ENCODE measurements around the gene GFOD1.

GFOD1 gene

GRCh38 chr6:13315896-13316295, 171.5 kb downstream of the GFOD1 start:
- DNase-seq (ENCODE audit: low read depth) = no peak

- DNase-seq (ENCODE audit: low read depth) = no peak
Measured at GRCh38 chr6:13314806-13315205, 172.6 kb downstream of the GFOD1 start.

GRCh38 chr6:13311155-13311554, 176.2 kb downstream of the GFOD1 start:
- DNase-seq (ENCODE audit: low read depth) = no peak

- DNase-seq (ENCODE audit: low read depth) = no peak
Measured at GRCh38 chr6:13308332-13308731, 179.1 kb downstream of the GFOD1 start.
